A549 (cell line): ENCODE results near the gene AADAC. TPM values are rescaled to one million over a fixed set of nuclear protein-coding genes. Genes with fewer than 3 reads are reported as not detected.
"Not testable (repeated sequence)": the region's sequence is repeated elsewhere in the genome, so short reads cannot be mapped to it uniquely, and the experiment has no call there.

Experiments used
- ATAC-seq, 2 experiments: fragments of 200-7000 bp in 1 of 2; fragments of >200 bp in 1 of 2; cut with Nextera tagmentation in 1 of 2; cut with Tn5 transposase in 1 of 2; 3 replicates each; pipeline versions ENCODE4 v1.8.0 to v1.9.1; 2018 to 2020; ENCODE audit warnings: mild to moderate bottlenecking in 1 of 2, moderate library complexity in 1 of 2
- CTCF ChIA-PET: fragments of 300-600 bp; sonication (Branson Sonifier 250); formaldehyde crosslinking; extraction: SDS; loops from one replicate; lab custom pipeline; 2021; ENCODE audit warnings: antibody characterized with exemption, inconsistent platforms; lab: Yijun Ruan, JAX
- POLR2A ChIA-PET: fragments of 350-600 bp; formaldehyde crosslinking; extraction: SDS; loops from one replicate; lab custom pipeline; 2021; ENCODE audit warnings: antibody characterized with exemption, inconsistent platforms; lab: Yijun Ruan, JAX
- DNase-seq, 2 experiments: peaks; one replicate each; pipeline versions ENCODE4 v3.0.0 to v3.0.0-alpha.2; 2011 to 2016; ENCODE audit warnings: low read depth in 1 of 2, low spot score in 1 of 2
- FAIRE-seq: peaks from 2 replicates; lab custom pipeline; 2011; peaks lifted over from hg19 to GRCh38; lab: Jason Lieb, UNC
- H3K27ac ChIP-seq, 2 experiments: fragments of >200 bp; sonication (Bioruptor Twin); formaldehyde crosslinking; 3 replicates each; pipeline ENCODE4 v1.5.1; 2016 to 2017
- H3K4me1 ChIP-seq: fragments of >200 bp; sonication (Bioruptor Twin); formaldehyde crosslinking; 3 replicates; pipeline ENCODE4 v1.6.1; 2016
- H3K4me2 ChIP-seq: fragments of >200 bp; sonication (Bioruptor Twin); formaldehyde crosslinking; 3 replicates; pipeline ENCODE4 v1.6.1; 2016
- H3K4me3 ChIP-seq: fragments of >200 bp; sonication (Bioruptor Twin); formaldehyde crosslinking; 3 replicates; pipeline ENCODE4 v1.5.1; 2016
- H3K9me3 ChIP-seq: fragments of >200 bp; sonication (Bioruptor Twin); formaldehyde crosslinking; 3 replicates; pipeline ENCODE4 v1.6.1; 2016
- CHD2 ChIP-seq: fragments of 150-350 bp; IDR thresholded peaks from 2 replicates; pipeline ENCODE4 v1.6.1; 2014; ENCODE audit warnings: low read length; ENCODE audit not compliant: partially characterized antibody
- HEYL ChIP-seq: fragments of 250-450 bp; sonication (Bioruptor Pico); IDR thresholded peaks from 2 replicates; pipeline ENCODE4 v1.8.0; 2021; ENCODE audit warnings: mild to moderate bottlenecking, moderate library complexity
- HMGXB4 ChIP-seq: fragments of 250-450 bp; sonication (Bioruptor Pico); IDR thresholded peaks from 2 replicates; pipeline ENCODE4 v1.5.0; 2021; ENCODE audit warnings: mild to moderate bottlenecking, moderate library complexity, borderline replicate concordance
- HOXB5 ChIP-seq: fragments of 250-450 bp; sonication (Bioruptor Pico); IDR thresholded peaks from 2 replicates; pipeline ENCODE4 v1.5.0; 2020; ENCODE audit warnings: mild to moderate bottlenecking, moderate library complexity
- KDM1A ChIP-seq: fragments of 200-600 bp; sonication (generic); IDR thresholded peaks from 2 replicates; pipeline ENCODE4 v1.6.1; 2016; ENCODE audit warnings: low read depth, mild to moderate bottlenecking
- MAFK ChIP-seq: fragments of 450-650 bp; IDR thresholded peaks from 2 replicates; pipeline ENCODE4 v1.6.1; 2014; ENCODE audit not compliant: partially characterized antibody
- PBX3 ChIP-seq: IDR thresholded peaks from 2 replicates; pipeline ENCODE4 v1.6.1; 2012
- RCOR1 ChIP-seq: fragments of 150-350 bp; IDR thresholded peaks from 2 replicates; pipeline ENCODE4 v1.6.1; 2014; ENCODE audit warnings: antibody characterized with exemption, low read length, low read depth
- REST ChIP-seq: fragments of 200-600 bp; sonication (generic); IDR thresholded peaks from 2 replicates; pipeline ENCODE4 v1.6.1; 2016; ENCODE audit warnings: antibody characterized with exemption, mild to moderate bottlenecking, moderate library complexity
- SMC3 ChIP-seq: fragments of >200 bp; sonication (Bioruptor Twin); formaldehyde crosslinking; IDR thresholded peaks from 3 replicates; pipeline ENCODE4 v1.6.1; 2018; ENCODE audit warnings: inconsistent platforms
- SREBF2 ChIP-seq: fragments of 450-650 bp; IDR thresholded peaks from 2 replicates; pipeline ENCODE4 v1.6.1; 2014; ENCODE audit warnings: mild to moderate bottlenecking, moderate library complexity
- WGBS: methylation state at CpG from one replicate; pipeline ENCODE4 v1.1.6; 2017; ENCODE audit errors: missing lambda C conversion rate; 5-methylcytosine and 5-hydroxymethylcytosine counted together
- polyA plus RNA-seq, 4 experiments: library from polyadenylated mRNA; depleted of rRNA in 3 of 4; stranded (reverse); fragments of >200 nt; fragmentation: RNase III in 1 of 4; extraction: RNeasy Plus Mini Kit Qiagen cat#74134 plus additional on column Dnase treatment in 1 of 4; gene quantifications; 2 replicates in 3 of 4; 3 replicates in 1 of 4; pipeline ENCODE4 v1.2.3, GENCODE V29; 2011 to 2017

The AADAC gene
- polyA plus RNA-seq, 2 of the 4 experiments (the other 2 are of a cell fraction), result 15.3 to 45.0 TPM

GRCh38 chr3:151869181-151869580 lies 55.3 kb downstream of the AADAC start:
- POLR2A ChIA-PET, result no interaction called here

GRCh38 chr3:151871639-151872468 lies 57.9 kb downstream of the AADAC start:
- CTCF ChIA-PET, result no interaction called here

More at GRCh38 chr3:151869181-151869580, 55.3 kb downstream of the AADAC start:
- Histone ChIP-seq H3K9me3 (no peaks in the 10 kb centered on the region), H3K4me2 (no peak overlapping the region)
- no peak for DNase-seq
- TF ChIP-seq HOXB5 (no peak), SREBF2 (no peak), MAFK (no peak), SMC3 (no peak), RCOR1 (no peak), PBX3 (no peak), REST (no peak), HEYL (CRISPR knock-in tag) (no peak), HMGXB4 (CRISPR knock-in tag) (no peak), CHD2 (no peak)
- TF ChIP-seq, all 56 proteins: peak for 0
- WGBS, result 50% methylated on average over 3 of the region's 3 CpGs
- no peak overlapping the region for H3K4me3 ChIP-seq
- H3K27ac ChIP-seq, result no peak overlapping the region
- no peak for ATAC-seq
- no peak for FAIRE-seq
- CTCF ChIA-PET, result no interaction called here
- peaks cover 23% of the 10 kb centered on the region for H3K4me1 ChIP-seq

GRCh38 chr3:151873398-151873797 lies 59.5 kb downstream of the AADAC start, which contains the start of gene SUCNR1:
SUCNR1 (plus strand) TSS chr3:151873643; CDS start chr3:151879893, 6,250 bp downstream.
- no peaks in the 10 kb centered on the region for H3K9me3 ChIP-seq
- POLR2A ChIA-PET, result no interaction called here
- no peak within 1 kb of the TSS for H3K4me3 ChIP-seq
- peaks cover 17% of the 10 kb centered on the region; the same call in 2 of the 3 replicates for H3K4me1 ChIP-seq
- TF ChIP-seq REST (no peak), KDM1A (no peak)
- no peak within 1 kb of the TSS for H3K27ac ChIP-seq
- no peak within 1 kb of the TSS for H3K4me2 ChIP-seq
- no peak for DNase-seq
- FAIRE-seq, result no peak
- no peak for ATAC-seq
- CTCF ChIA-PET, result no interaction called here

More at GRCh38 chr3:151871639-151872468, 57.9 kb downstream of the AADAC start:
- 87% methylated on average over 8 of the region's 8 CpGs for WGBS
- no peak overlapping the region for H3K4me2 ChIP-seq
- POLR2A ChIA-PET, result no interaction called here
- DNase-seq (no peak), ATAC-seq (no peak; a peak in 1 of 6 replicates), FAIRE-seq (no peak)
- H3K9me3 ChIP-seq, result no peaks in the 10 kb centered on the region
- no peak overlapping the region for H3K4me3 ChIP-seq
- TF ChIP-seq KDM1A, result no peak
- H3K4me1 ChIP-seq, result peaks cover 26% of the 10 kb centered on the region
- H3K27ac ChIP-seq, result 0 out of 6 replicates have a peak overlapping the region, but pooled peaks of 1 of the 2 experiments have one; percentile 1

GRCh38 chr3:151874079-151874478 lies 60.2 kb downstream of the AADAC start:
- WGBS, result 96% methylated on average over 5 of the region's 5 CpGs
- DNase-seq, POLR2A ChIA-PET, H3K27ac ChIP-seq, H3K4me3 ChIP-seq, CTCF ChIA-PET, H3K9me3 ChIP-seq, H3K4me2 ChIP-seq, FAIRE-seq, ATAC-seq: not testable (repeated sequence)
- peaks cover 17% of the 10 kb centered on the region; the same call in 2 of the 3 replicates for H3K4me1 ChIP-seq
